C4-2B (cell line): ENCODE measurements around the gene KPNA2.
"Not testable (repeated sequence)": the region's sequence is repeated elsewhere in the genome, so short reads cannot be mapped to it uniquely, and the experiment has no call there.

ENCODE experiments used
- H3K27ac ChIP-seq: fragments of 450-650 bp; 2 replicates; pipeline ENCODE4 v1.5.1; 2017
- CTCF ChIP-seq: fragments of 450-650 bp; conservative IDR thresholded peaks from 2 replicates; pipeline ENCODE4 v1.5.1; 2017; ENCODE audit warnings: mild to moderate bottlenecking
- ZFX ChIP-seq: fragments of 450-650 bp; IDR thresholded peaks from 2 replicates; pipeline ENCODE4 v1.6.1; 2017

KPNA2 gene

GRCh38 chr17:68021963-68022362 lies 13.6 kb upstream of the KPNA2 start:
- H3K27ac ChIP-seq, result no peak overlapping the region

GRCh38 chr17:68022547-68022946 lies 13.0 kb upstream of the KPNA2 start:
- H3K27ac ChIP-seq, result not testable (repeated sequence)

More at GRCh38 chr17:68021963-68022362, 13.6 kb upstream of the KPNA2 start:
- no peak for TF ChIP-seq ZFX
- no peak for TF ChIP-seq CTCF

- H3K27ac ChIP-seq, result no peak overlapping the region; the same call in 1 of the 2 replicates
- TF ChIP-seq CTCF (no peak), ZFX (no peak)
Observed at GRCh38 chr17:68029512-68030215, 5.9 kb upstream of the KPNA2 start.

- no peak overlapping the region for H3K27ac ChIP-seq
- TF ChIP-seq CTCF, result no peak
- TF ChIP-seq ZFX, result no peak
Observed at GRCh38 chr17:68033636-68034451, 1.7 kb upstream of the KPNA2 start.

- H3K27ac ChIP-seq, result no peak overlapping the region
- TF ChIP-seq ZFX (no peak), CTCF (no peak)
Observed at GRCh38 chr17:68034452-68034776, 1.1 kb upstream of the KPNA2 start.

GRCh38 chr17:68035131-68035522 lies 408 bp upstream of the KPNA2 start:
- peak overlapping the region; percentile 99; the same call in 1 of the 2 replicates for H3K27ac ChIP-seq
- TF ChIP-seq CTCF (no peak), ZFX (no peak)

- TF ChIP-seq ZFX (no peak), CTCF (no peak)
- peak overlapping the region; percentile 99 for H3K27ac ChIP-seq
Observed at GRCh38 chr17:68036304-68037147, 991 bp downstream of the KPNA2 start.
